Mammary epithelial cell (primary cell): ENCODE results near the gene ARHGAP42.

Experiments
- CTCF ChIP-seq, 2 donors: IDR thresholded peaks in 1 of 2; conservative IDR thresholded peaks in 1 of 2; 2 replicates each; pipeline ENCODE4 v1.5.1; 2011 to 2012; ENCODE audit warnings: inconsistent platforms in 2 of 2, low read length in 2 of 2, mild to moderate bottlenecking in 2 of 2, control low read depth in 1 of 2, low read depth in 1 of 2; ENCODE audit not compliant: insufficient read depth in 1 of 2; ENCODE audit errors: extremely low read depth in 1 of 2
- EZH2 ChIP-seq: IDR thresholded peaks from 2 replicates; pipeline ENCODE4 v1.6.1; 2012; ENCODE audit warnings: low read length, inconsistent platforms, borderline replicate concordance

DNA sequence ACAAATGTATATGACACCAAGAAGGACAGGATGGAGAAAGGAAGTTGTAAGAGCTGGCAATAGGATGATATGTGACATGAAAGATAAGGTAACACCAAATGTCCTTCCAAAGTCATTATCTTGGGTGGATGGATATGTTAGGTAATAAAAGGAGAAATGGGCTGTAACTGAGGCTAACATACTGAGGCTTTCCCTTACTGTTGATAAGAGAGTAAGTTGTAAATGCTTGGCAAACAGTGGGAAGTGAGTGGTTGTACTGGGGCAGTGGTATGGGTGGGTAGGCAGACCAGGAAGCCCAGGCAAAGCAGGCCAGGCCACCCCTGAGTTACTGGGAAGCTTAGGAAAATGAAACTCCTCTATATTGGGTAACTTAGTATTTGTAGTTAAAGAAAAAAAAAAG, 73.7 kb downstream of the ARHGAP42 start:
- TF ChIP-seq CTCF (conservative IDR thresholded peaks at IDR 0.05 in 1 of 2, IDR thresholded peaks at IDR 0.05 in 1 of 2; ENCODE audit: extremely low read depth in 1 of 2, insufficient read depth in 1 of 2, low read depth in 1 of 2, low read length in 2 of 2), result no peak
- TF ChIP-seq EZH2, result no peak
